K562 (cell line): ENCODE data around the gene TAT. TPM values are rescaled to one million over a fixed set of nuclear protein-coding genes. Genes with fewer than 3 reads are reported as not detected.

Experiments
- ATAC-seq: fragments of 200-7000 bp; cut with Tn5 transposase; 3 replicates; pipeline ENCODE4 v1.9.1; 2020; ENCODE audit warnings: moderate library complexity
- BruUV-seq: library from RNA; stranded (reverse); fragments of 400-500 nt; replicated peaks from 2 replicates; lab custom pipeline; 2021; lab: Mats Ljungman, UMichigan
- CTCF ChIA-PET: fragments of 300-600 bp; formaldehyde crosslinking; extraction: SDS; loops from one replicate; lab custom pipeline; 2021; ENCODE audit warnings: low intra/inter-chr PET ratio; lab: Yijun Ruan, JAX
- POLR2A ChIA-PET: fragments of 300-600, 350-650 bp; sonication (Branson Sonifier 250); formaldehyde crosslinking; extraction: SDS; loops from one replicate; lab custom pipeline; 2021; ENCODE audit warnings: antibody characterized with exemption, inconsistent platforms; lab: Yijun Ruan, JAX
- DNase-seq, 4 experiments: peaks; one replicate each; pipeline versions ENCODE4 v3.0.0 to v3.0.0-alpha.2; 2011 to 2018; ENCODE audit warnings: low spot score in 3 of 4, mixed read lengths in 3 of 4; ENCODE audit errors: extremely low read depth in 1 of 4
- FAIRE-seq: peaks from 2 replicates; lab custom pipeline; 2011; peaks lifted over from hg19 to GRCh38; lab: Jason Lieb, UNC
- H2AFZ ChIP-seq: 2 replicates; pipeline ENCODE4 v1.6.0; 2011; ENCODE audit warnings: low read depth, low read length, control low read depth, inconsistent platforms
- H3K27ac ChIP-seq: fragments of 200-600 bp; 3 replicates; pipeline ENCODE4 v1.8.0; 2011; ENCODE audit warnings: low read depth, mild to moderate bottlenecking, control low read depth, inconsistent platforms, low read length, moderate library complexity, mixed read lengths; ENCODE audit errors: extremely low read depth
- H3K27me3 ChIP-seq, 2 experiments: fragments of 300-600 bp in 1 of 2; 2 replicates in 1 of 2; 3 replicates in 1 of 2; pipeline versions ENCODE4 v1.6.0 to v1.8.0; 2011; ENCODE audit warnings: inconsistent platforms in 2 of 2, low read length in 2 of 2, mild to moderate bottlenecking in 1 of 2, mixed read lengths in 1 of 2, moderate library complexity in 1 of 2; ENCODE audit not compliant: control insufficient read depth in 2 of 2, insufficient read depth in 2 of 2
- H3K36me3 ChIP-seq: fragments of 300-600 bp; 3 replicates; pipeline ENCODE4 v1.8.0; 2011; ENCODE audit warnings: mild to moderate bottlenecking, low read length, inconsistent platforms; ENCODE audit not compliant: control insufficient read depth, insufficient read depth
- H3K4me1 ChIP-seq, 2 experiments: fragments of 200-600 bp in 1 of 2; replicated peaks in 1 of 2; 2 replicates in 1 of 2; 3 replicates in 1 of 2; pipeline versions ENCODE4 v1.5.1 to v1.8.0; 2011; ENCODE audit warnings: inconsistent platforms in 2 of 2, low read length in 2 of 2, mild to moderate bottlenecking in 1 of 2, mixed read lengths in 1 of 2, moderate library complexity in 1 of 2; ENCODE audit not compliant: control insufficient read depth in 2 of 2, insufficient read depth in 2 of 2
- H3K4me2 ChIP-seq: 2 replicates; pipeline ENCODE4 v1.6.1; 2011; ENCODE audit warnings: low read length, control low read depth, inconsistent platforms, mixed read lengths; ENCODE audit not compliant: insufficient read depth
- H3K4me3 ChIP-seq: fragments of 200-600 bp; sonication (generic), shearing (Covaris generic); 2 replicates; pipeline ENCODE4 v1.5.1; 2016; ENCODE audit warnings: control low read depth, inconsistent platforms
- H3K79me2 ChIP-seq: fragments of 200-600 bp; 3 replicates; pipeline ENCODE4 v1.8.0; 2011; ENCODE audit warnings: low read length, inconsistent platforms; ENCODE audit not compliant: control insufficient read depth, insufficient read depth
- H3K9ac ChIP-seq, 2 experiments: 2 replicates each; pipeline versions ENCODE4 v1.6.0 to v1.6.1; 2011; ENCODE audit warnings: low read depth in 2 of 2, low read length in 2 of 2, control low read depth in 1 of 2, inconsistent platforms in 1 of 2, mild to moderate bottlenecking in 1 of 2, mixed read lengths in 1 of 2; ENCODE audit not compliant: insufficient read depth in 1 of 2
- H3K9me1 ChIP-seq: one replicate; pipeline ENCODE4 v1.6.0; 2011; ENCODE audit warnings: inconsistent platforms, mild to moderate bottlenecking, low read length, moderate library complexity; ENCODE audit not compliant: control insufficient read depth, insufficient read depth
- H3K9me3 ChIP-seq: replicated peaks from 2 replicates; pipeline ENCODE4 v1.5.1; 2011; ENCODE audit warnings: low read depth, low read length, inconsistent platforms; ENCODE audit not compliant: control insufficient read depth, insufficient read depth
- H4K20me1 ChIP-seq: replicated peaks from 2 replicates; pipeline ENCODE4 v1.6.1; 2011; ENCODE audit warnings: low read length, inconsistent platforms, mixed read lengths; ENCODE audit not compliant: control insufficient read depth, insufficient read depth
- KHSRP ChIP-seq: fragments of 450-650 bp; IDR thresholded peaks from 2 replicates; pipeline ENCODE4 v1.6.1; 2017
- MAFK ChIP-seq: IDR thresholded peaks from 2 replicates; pipeline ENCODE4 v1.6.1; 2011; ENCODE audit warnings: low read length, improper control_type of control experiment
- WGBS: fragments of 100-300 bp; shearing (Covaris generic); methylation state at CpG from one replicate; pipeline ENCODE4 v1.1.6; 2016; ENCODE audit warnings: low coverage, mixed read lengths; ENCODE audit not compliant: insufficient coverage; ENCODE audit errors: missing lambda C conversion rate; 5-methylcytosine and 5-hydroxymethylcytosine counted together
- in situ Hi-C: fragments of 300-500 bp; cut with MboI; formaldehyde crosslinking; loops from 4 replicates; pipeline ENCODE4 v1.15.0; 2018; ENCODE audit warnings: inconsistent platforms, mixed read lengths
- intact Hi-C: fragments of 100-400 bp; cut with micrococcal nuclease; formaldehyde crosslinking; loops from 2 replicates; pipeline ENCODE4 v1.14.2; 2022
- polyA plus RNA-seq, 8 experiments: library from polyadenylated mRNA; depleted of rRNA in 4 of 8; stranded (reverse) in 5 of 8; unstranded in 3 of 8; fragments of >200 nt; fragmentation: Nextera tagmentation in 2 of 8; fragmentation: Illumina TruSeq in 1 of 8; extraction: Ambion mirVana in 2 of 8; extraction: Trizol in 1 of 8; gene quantifications; 2 replicates each; pipeline versions ENCODE4 v1.2.1 to v1.2.3, GENCODE V29; 2011 to 2014; ENCODE audit warnings: inconsistent platforms in 1 of 8, missing spikeins in 1 of 8
- total RNA-seq, 7 experiments: library from RNA; depleted of rRNA in 6 of 7; stranded (reverse); fragments of >200 nt in 6 of 7; fragmentation: Illumina TruSeq in 2 of 7; extraction: Trizol in 2 of 7; gene quantifications; 2 replicates each; pipeline versions ENCODE4 v1.2.1 to v1.2.3, GENCODE V29; 2011 to 2021; ENCODE audit warnings: low replicate concordance in 1 of 7
- TF ChIP-seq, protein P1 (sequence below): sonication (generic); formaldehyde crosslinking; IDR thresholded peaks from 2 replicates; pipeline ENCODE4 v1.4.0; 2020; ENCODE audit warnings: mild to moderate bottlenecking, missing genetic modification reagents
- TF ChIP-seq, protein P2 (sequence below): sonication (generic); formaldehyde crosslinking; IDR thresholded peaks from 2 replicates; pipeline ENCODE4 v1.8.1; 2023; ENCODE audit warnings: mild to moderate bottlenecking, missing genetic modification reagents

Gene TAT
- total and polyA plus RNA-seq, 9 of the 15 experiments (the other 6 are each of a cell fraction or from before 2014, with no cell fraction given): 0.04 to 0.24 (median 0.04) TPM; not detected in 6

DNA sequence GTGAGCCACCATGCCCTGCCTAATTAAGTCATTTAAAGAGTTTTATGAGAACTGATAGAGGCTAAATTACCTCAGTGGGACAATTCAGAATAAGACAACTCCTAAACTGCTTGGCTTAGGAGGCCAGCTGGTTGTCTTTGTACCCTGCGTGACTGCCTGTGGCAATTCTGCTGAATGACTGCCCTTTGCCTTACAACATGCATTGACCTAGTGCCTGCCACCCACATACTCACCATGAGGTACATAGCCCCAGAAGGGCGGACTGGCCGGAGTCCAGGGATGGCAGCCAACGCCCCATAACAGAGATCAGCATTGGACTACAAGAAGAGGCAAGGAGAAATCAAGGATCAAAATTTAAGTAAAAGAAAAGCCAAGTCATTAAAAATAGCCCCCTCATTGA is 7.3 kb downstream of the TAT start:
- FAIRE-seq: no peak
- in situ Hi-C loops: no loop called here
- BruUV-seq: no TSS peak
- no peaks in the 10 kb centered on the region for H3K79me2 ChIP-seq
- H3K4me1 ChIP-seq: peaks cover 4 to 9% of the 10 kb centered on the region in 2 experiments; a peak in 4 of 5 replicates
- H4K20me1 ChIP-seq: no peaks in the 10 kb centered on the region
- no peaks in the 10 kb centered on the region for H3K36me3 ChIP-seq
- ChIA-PET POLR2A (no interaction called here), CTCF (no interaction called here)
- WGBS: 3% methylated on average over 4 of the region's 4 CpGs
- no peaks in the 10 kb centered on the region for H3K9me1 ChIP-seq
- H3K9me3 ChIP-seq: no peaks in the 10 kb centered on the region
- peaks cover 19 to 25% of the 10 kb centered on the region in 2 experiments; a peak in 4 of 5 replicates for H3K27me3 ChIP-seq
- H2AFZ ChIP-seq: no peak overlapping the region
- H3K4me3 ChIP-seq: no peak overlapping the region
- no peak overlapping the region for H3K9ac ChIP-seq
- H3K4me2 ChIP-seq: no peak overlapping the region
- TF ChIP-seq, protein P1, sequence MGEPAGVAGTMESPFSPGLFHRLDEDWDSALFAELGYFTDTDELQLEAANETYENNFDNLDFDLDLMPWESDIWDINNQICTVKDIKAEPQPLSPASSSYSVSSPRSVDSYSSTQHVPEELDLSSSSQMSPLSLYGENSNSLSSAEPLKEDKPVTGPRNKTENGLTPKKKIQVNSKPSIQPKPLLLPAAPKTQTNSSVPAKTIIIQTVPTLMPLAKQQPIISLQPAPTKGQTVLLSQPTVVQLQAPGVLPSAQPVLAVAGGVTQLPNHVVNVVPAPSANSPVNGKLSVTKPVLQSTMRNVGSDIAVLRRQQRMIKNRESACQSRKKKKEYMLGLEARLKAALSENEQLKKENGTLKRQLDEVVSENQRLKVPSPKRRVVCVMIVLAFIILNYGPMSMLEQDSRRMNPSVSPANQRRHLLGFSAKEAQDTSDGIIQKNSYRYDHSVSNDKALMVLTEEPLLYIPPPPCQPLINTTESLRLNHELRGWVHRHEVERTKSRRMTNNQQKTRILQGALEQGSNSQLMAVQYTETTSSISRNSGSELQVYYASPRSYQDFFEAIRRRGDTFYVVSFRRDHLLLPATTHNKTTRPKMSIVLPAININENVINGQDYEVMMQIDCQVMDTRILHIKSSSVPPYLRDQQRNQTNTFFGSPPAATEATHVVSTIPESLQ: no peak
- TF ChIP-seq, protein P2, sequence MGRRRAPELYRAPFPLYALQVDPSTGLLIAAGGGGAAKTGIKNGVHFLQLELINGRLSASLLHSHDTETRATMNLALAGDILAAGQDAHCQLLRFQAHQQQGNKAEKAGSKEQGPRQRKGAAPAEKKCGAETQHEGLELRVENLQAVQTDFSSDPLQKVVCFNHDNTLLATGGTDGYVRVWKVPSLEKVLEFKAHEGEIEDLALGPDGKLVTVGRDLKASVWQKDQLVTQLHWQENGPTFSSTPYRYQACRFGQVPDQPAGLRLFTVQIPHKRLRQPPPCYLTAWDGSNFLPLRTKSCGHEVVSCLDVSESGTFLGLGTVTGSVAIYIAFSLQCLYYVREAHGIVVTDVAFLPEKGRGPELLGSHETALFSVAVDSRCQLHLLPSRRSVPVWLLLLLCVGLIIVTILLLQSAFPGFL (CRISPR knock-in tag): no peak
- no peak for TF ChIP-seq MAFK
- TF ChIP-seq KHSRP: no peak
- H3K27ac ChIP-seq: no peak overlapping the region
- no peak for ATAC-seq
- DNase-seq: no peak
- intact Hi-C loops: no loop called here
